ENCODE results near the gene SAMD8.
"Not testable (repeated sequence)": the region's sequence is repeated elsewhere in the genome, so short reads cannot be mapped to it uniquely, and the experiment has no call there.

SAMD8 gene

DNA sequence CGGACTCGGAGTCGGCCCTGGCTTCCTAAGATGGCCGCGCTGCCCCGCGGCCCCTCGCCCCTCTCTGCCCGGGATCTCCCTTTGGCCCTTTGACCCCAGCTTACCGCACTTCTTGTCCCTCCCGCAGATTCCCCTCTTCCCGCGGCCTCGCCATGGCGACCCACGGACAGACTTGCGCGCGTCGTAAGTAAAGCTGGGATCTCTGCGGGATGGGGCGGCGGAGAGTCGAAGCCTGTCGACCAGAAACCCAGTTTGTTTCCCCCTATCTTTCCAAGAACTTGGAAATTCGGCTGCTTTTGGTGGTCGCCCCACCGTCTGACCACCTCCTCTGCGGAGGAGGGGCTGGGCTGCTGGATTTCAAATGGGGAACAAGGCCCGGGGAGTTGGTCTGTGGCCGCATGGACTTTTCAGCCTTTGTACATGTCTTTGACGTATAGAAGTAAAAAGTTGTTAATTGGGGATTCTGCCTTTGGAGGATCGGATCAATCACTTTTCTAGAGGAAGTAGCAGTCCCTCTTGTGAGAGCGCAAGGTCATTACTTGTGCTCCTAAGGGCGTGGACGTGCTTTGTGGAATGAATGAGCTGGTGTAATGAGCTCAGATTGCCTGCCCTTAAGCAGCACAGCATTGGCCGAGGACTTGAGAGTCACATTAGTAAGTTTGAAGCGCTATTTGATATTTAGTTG is 99.7 kb downstream of the SAMD8 start:
- H3K4me3 ChIP-seq (ENCODE audit: low read length), result peak overlapping the region; percentile 80
- TF ChIP-seq, protein P1, sequence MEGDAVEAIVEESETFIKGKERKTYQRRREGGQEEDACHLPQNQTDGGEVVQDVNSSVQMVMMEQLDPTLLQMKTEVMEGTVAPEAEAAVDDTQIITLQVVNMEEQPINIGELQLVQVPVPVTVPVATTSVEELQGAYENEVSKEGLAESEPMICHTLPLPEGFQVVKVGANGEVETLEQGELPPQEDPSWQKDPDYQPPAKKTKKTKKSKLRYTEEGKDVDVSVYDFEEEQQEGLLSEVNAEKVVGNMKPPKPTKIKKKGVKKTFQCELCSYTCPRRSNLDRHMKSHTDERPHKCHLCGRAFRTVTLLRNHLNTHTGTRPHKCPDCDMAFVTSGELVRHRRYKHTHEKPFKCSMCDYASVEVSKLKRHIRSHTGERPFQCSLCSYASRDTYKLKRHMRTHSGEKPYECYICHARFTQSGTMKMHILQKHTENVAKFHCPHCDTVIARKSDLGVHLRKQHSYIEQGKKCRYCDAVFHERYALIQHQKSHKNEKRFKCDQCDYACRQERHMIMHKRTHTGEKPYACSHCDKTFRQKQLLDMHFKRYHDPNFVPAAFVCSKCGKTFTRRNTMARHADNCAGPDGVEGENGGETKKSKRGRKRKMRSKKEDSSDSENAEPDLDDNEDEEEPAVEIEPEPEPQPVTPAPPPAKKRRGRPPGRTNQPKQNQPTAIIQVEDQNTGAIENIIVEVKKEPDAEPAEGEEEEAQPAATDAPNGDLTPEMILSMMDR (IDR thresholded peaks at IDR 0.05; ENCODE audit: insufficient read depth, low read depth, low read length, missing control alignments), result no peak
- DNase-seq (ENCODE audit: low read depth), result peak; percentile 83

DNA sequence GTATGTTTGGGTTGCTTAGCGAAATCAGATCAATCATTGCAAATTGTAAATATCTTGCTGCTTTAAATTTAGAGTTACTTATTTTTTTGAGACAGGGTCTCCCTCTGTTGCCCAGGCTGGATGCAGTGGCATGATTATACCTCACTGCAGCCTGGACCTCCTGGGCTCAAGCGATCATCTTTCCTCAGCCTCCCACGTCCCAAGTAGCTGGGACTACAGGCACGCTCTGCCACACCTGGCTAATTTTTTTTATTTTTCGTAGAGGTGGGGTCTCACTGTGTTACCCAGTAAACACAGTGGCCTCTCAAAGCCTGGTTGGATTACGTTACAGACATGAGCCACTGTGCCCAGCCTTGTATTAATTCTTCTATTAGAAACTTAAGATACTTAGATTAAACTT is 100.9 kb downstream of the SAMD8 start:
- no peak for DNase-seq (ENCODE audit: low read depth)
- TF ChIP-seq, protein P1 (IDR thresholded peaks at IDR 0.05; ENCODE audit: insufficient read depth, low read depth, low read length, missing control alignments), result no peak
- H3K4me3 ChIP-seq (ENCODE audit: low read length), result peak overlapping the region; percentile 80

DNA sequence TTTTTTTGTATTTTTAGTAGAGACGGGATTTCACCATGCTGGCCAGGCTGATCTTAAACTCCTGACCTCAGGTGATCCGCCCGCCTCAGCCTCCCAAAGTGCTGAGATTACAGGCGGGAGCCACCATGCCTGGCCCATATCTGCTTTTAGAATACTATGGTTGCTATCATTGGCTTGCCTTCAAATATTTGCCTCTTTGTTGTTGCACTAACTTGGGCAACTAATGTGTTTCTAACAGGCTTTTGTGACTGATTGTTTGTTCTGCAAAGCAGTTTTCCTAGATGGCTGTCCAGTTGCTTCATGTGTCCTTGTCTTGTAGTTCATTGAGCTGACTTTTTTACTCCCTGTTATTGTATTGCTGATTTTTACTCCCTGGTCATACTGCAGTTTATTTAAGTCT is 108.8 kb downstream of the SAMD8 start:
- no peak overlapping the region for H3K4me3 ChIP-seq (ENCODE audit: low read length)
- TF ChIP-seq, protein P1 (IDR thresholded peaks at IDR 0.05; ENCODE audit: insufficient read depth, low read depth, low read length, missing control alignments), result no peak
- no peak for DNase-seq (ENCODE audit: low read depth)

DNA sequence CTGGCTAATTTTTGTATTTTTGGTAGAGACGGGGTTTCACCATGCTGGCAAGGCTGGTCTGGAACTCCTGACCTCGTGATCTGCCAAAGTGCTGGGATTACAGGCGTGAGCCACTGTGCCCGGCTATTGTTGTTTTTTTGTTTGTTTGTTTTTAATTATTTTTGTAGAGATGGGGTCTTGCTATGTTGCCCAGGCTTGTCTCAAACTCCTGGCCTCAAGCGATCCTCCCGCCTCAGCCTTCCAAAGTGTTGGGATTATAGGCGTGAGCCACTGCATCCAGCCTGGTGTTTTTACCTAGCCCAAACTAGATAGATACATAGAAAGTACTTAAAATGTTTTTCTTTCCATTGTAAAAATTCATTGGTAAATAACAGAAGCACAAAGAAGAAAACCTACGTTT is 110.0 kb downstream of the SAMD8 start:
- not testable (repeated sequence) for DNase-seq (ENCODE audit: low read depth); H3K4me3 ChIP-seq (ENCODE audit: low read length)

DNA sequence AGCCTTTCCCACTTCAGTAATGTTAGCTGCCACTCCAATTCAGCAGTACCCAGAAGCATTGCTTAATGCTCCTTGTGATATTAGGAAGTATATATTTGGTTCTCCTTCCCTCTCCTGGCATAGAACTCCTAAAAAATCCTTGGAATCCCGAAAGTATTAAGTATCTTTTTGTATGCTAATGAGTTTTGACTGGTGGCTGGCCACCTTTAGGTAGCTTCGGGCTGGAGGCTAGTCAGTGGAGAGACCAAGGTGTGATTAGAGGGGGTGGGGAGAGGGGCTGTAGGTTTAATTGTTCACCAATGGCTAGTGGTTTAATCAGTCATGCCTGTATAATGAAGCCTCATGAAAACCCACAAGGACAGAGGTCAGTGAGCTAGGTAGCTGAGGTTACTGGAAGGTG is 112.1 kb downstream of the SAMD8 start:
- no peak for DNase-seq (ENCODE audit: low read depth)
- H3K4me3 ChIP-seq (ENCODE audit: low read length), result no peak overlapping the region
- TF ChIP-seq, protein P1 (IDR thresholded peaks at IDR 0.05; ENCODE audit: insufficient read depth, low read depth, low read length, missing control alignments), result no peak

DNA sequence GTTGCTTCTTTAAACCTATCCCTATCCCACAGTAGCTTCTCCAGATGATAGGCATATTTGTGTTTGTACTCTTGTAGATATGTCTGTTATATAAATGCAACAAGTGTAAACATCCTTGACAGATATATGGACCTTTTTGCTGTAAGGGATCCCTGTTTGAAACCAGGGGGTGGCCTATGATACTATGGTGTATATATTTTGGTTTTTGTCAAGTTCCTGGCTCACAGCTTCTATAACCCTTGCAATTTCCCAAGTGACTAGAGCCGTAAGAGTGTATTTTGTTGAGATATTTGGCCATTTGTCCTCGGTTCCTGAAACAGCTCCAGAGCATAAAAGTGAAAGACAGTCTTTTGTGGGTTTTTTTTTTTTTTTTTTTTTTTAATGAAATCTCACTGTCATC is 114.6 kb downstream of the SAMD8 start:
- TF ChIP-seq, protein P1 (IDR thresholded peaks at IDR 0.05; ENCODE audit: insufficient read depth, low read depth, low read length, missing control alignments), result no peak
- no peak for DNase-seq (ENCODE audit: low read depth)
- H3K4me3 ChIP-seq (ENCODE audit: low read length), result no peak overlapping the region

DNA sequence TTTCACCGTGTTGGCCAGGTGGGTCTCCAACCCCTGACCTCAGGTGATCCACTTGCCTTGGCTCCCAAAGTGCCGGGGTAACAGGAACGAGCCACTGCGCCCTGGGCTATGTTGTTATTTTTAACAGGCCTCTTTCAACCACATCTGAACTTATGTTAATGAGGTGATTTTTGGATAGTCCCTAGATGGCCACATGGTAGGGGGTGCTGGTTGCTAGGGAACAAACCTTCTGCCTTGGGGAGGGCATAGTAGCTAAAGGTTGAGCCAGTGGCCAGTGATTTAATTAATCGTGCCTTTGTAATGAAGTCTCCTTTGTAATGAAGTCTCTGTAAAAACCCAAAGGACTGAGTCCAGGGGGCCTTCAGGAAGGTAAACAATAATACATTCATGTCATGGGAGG is 115.2 kb downstream of the SAMD8 start:
- DNase-seq (ENCODE audit: low read depth), result no peak
- no peak overlapping the region for H3K4me3 ChIP-seq (ENCODE audit: low read length)
- TF ChIP-seq, protein P1 (IDR thresholded peaks at IDR 0.05; ENCODE audit: insufficient read depth, low read depth, low read length, missing control alignments), result no peak

Data from epithelial cell of esophagus (primary cell).